Measurements from ENCODE around the gene L3MBTL4.

- TF ChIP-seq CTCF (IDR thresholded peaks at IDR 0.05 in 4 of 5, conservative IDR thresholded peaks at IDR 0.05 in 1 of 5) (no peak), POLR2A (IDR thresholded peaks at IDR 0.05) (no peak)
These were observed 83.9 kb downstream of the L3MBTL4 start for GRCh38 chr18:6330786-6331185.

All from gastrocnemius medialis (tissue), 4 donors.